ENCODE results near the gene TTC9C. TPM values are rescaled to one million over a fixed set of nuclear protein-coding genes. Genes with fewer than 3 reads are reported as not detected.
A peak's percentile ranks its signal among the peaks of the same experiment; 100 is the strongest.
"Not testable (repeated sequence)": the region's sequence is repeated elsewhere in the genome, so short reads cannot be mapped to it uniquely, and the experiment has no call there.

TTC9C gene
- total and polyA plus RNA-seq, 7 experiments from 2014 or later, result 12.0 to 53.0 (median 29.3) TPM

GRCh38 chr11:62726915-62727164 is 1.4 kb upstream of the TTC9C start:
- Mint-ChIP-seq H3K9me3 (peaks cover 0 to 8% (median 0%) of the 10 kb centered on the region in 11 donors), H3K4me1 (peaks cover 23 to 68% (median 61%) of the 10 kb centered on the region in 7 donors), H3K27me3 (peaks cover 0 to 2% (median 0%) of the 10 kb centered on the region in 5 donors), H3K36me3 (peaks cover 0 to 46% (median 28%) of the 10 kb centered on the region in 5 donors), H3K27ac (peak overlapping the region in 7 of 9 donors; percentile 95 to 100 (median 97)), H3K4me3 (peak overlapping the region; percentile 91 to 99 (median 96))
- ChIA-PET CTCF (interaction anchor here (1.2 to 3.3 kb wide), 6 partner anchors 16 to 134 kb away, joined by 4 to 17 read pairs (median 7); partner anchors contain the start of genes TMEM179B, WDR74 and ZBTB3), POLR2A (interaction anchor here (0.6 to 17.5 kb wide), 45 partner anchors 11 to 1509 kb away, joined by 3 to 347 read pairs (median 6); partner anchors contain the start of genes BSCL2, C11orf98, CSKMT and EML3)
- peaks cover 36 to 41% of the 10 kb centered on the region in 2 donors for H3K4me1 ChIP-seq (ENCODE audit: control insufficient read depth in 2 of 2, insufficient read depth in 2 of 2, low read length in 2 of 2)
- H3K27ac ChIP-seq (ENCODE audit: low read depth, low read length), result peak overlapping the region; percentile 92
- no peaks in the 10 kb centered on the region for H3K9me3 ChIP-seq (ENCODE audit: control insufficient read depth in 2 of 3, low read length in 3 of 3)
- intact Hi-C loops (cut with micrococcal nuclease), result loop anchor here (1.0 to 5.0 kb wide), 23 partner anchors 18 to 1112 kb away; partner anchors contain the start of genes EEF1G (in 2 of the 2), GANAB (in 2 of the 2), NXF1 (in 2 of the 2) and STX5 (in 2 of the 2)
- ATAC-seq (peak; percentile 0), DNase-seq (no peak)
- H3K4me3 ChIP-seq (ENCODE audit: low read length), result peak overlapping the region; percentile 87
- H3K27me3 ChIP-seq (ENCODE audit: control insufficient read depth in 2 of 2, insufficient read depth in 2 of 2, low read length in 2 of 2), result no peaks in the 10 kb centered on the region
- H3K36me3 ChIP-seq (ENCODE audit: control insufficient read depth in 2 of 3, insufficient read depth in 3 of 3, low read length in 3 of 3), result peaks cover 11 to 39% (median 19%) of the 10 kb centered on the region in 3 experiments

- H3K4me3 ChIP-seq (ENCODE audit: low read length), result peak within 1 kb of the TSS; percentile 87
- CTCF ChIA-PET, result interaction anchor here (0.6 to 3.3 kb wide), 9 partner anchors 17 to 184 kb away, joined by 3 to 17 read pairs (median 5); partner anchors contain the start of genes TMEM179B, WDR74 and ZBTB3
- Mint-ChIP-seq H3K27ac (peak within 1 kb of the TSS; percentile 95 to 100 (median 98)), H3K4me3 (peak within 1 kb of the TSS; percentile 91 to 99 (median 96)), H3K27me3 (peaks cover 0 to 2% (median 0%) of the 10 kb centered on the region in 5 donors), H3K4me1 (peaks cover 23 to 63% (median 56%) of the 10 kb centered on the region in 7 donors), H3K9me3 (peaks cover 0 to 8% (median 0%) of the 10 kb centered on the region in 11 donors), H3K36me3 (peaks cover 0 to 41% (median 25%) of the 10 kb centered on the region in 5 donors)
- peak; percentile 96 to 100 (median 99) for DNase-seq
- H3K27ac ChIP-seq (ENCODE audit: low read depth, low read length), result peak within 1 kb of the TSS; percentile 92
- POLR2A ChIA-PET, result interaction anchor here (0.6 to 17.5 kb wide), 56 partner anchors 8 to 1509 kb away, joined by 3 to 347 read pairs (median 6); partner anchors contain the start of genes BSCL2, C11orf98, CSKMT and EEF1G
- ATAC-seq, result peak; percentile 89
- H3K4me1 ChIP-seq (ENCODE audit: control insufficient read depth in 2 of 2, insufficient read depth in 2 of 2, low read length in 2 of 2), result peaks cover 36% of the 10 kb centered on the region in 2 donors
- peaks cover 7 to 34% (median 15%) of the 10 kb centered on the region in 3 experiments for H3K36me3 ChIP-seq (ENCODE audit: control insufficient read depth in 2 of 3, insufficient read depth in 3 of 3, low read length in 3 of 3)
- no peaks in the 10 kb centered on the region for H3K9me3 ChIP-seq (ENCODE audit: control insufficient read depth in 2 of 3, low read length in 3 of 3)
- H3K27me3 ChIP-seq (ENCODE audit: control insufficient read depth in 2 of 2, insufficient read depth in 2 of 2, low read length in 2 of 2), result no peaks in the 10 kb centered on the region
- intact Hi-C loops (cut with micrococcal nuclease), result loop anchor here (1.0 to 5.0 kb wide), 23 partner anchors 18 to 1111 kb away; partner anchors contain the start of genes EEF1G (in 2 of the 2), GANAB (in 2 of the 2), NXF1 (in 2 of the 2) and STX5 (in 2 of the 2)
Measured at GRCh38 chr11:62727165-62727871, 968 bp upstream of the TTC9C start, which contains the start of gene HNRNPUL2. TSS of gene HNRNPUL2 (minus strand) at chr11:62727457. CDS start at chr11:62727156, 301 bp downstream.

DNA sequence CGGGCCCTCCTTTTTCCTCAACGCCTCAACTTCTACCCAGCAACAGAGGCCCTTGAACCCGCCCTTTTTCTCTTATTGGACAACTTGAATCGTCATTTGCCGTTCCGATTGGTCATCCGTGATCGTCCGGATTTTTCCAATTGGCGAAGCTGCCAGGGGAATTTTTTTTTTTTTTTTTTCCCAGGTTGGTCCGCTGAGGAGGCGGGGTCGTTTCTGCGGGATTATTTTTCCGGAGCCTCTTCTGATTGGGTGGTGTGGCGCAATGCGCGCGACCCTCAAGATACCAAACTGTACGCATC is 465 bp upstream of the TTC9C start:
- CTCF ChIA-PET, result interaction anchor here (0.6 to 3.3 kb wide), 9 partner anchors 17 to 185 kb away, joined by 3 to 17 read pairs (median 5); partner anchors contain the start of genes TMEM179B, WDR74 and ZBTB3
- H3K27ac ChIP-seq (ENCODE audit: low read depth, low read length), result peak overlapping the region; percentile 92
- POLR2A ChIA-PET, result interaction anchor here (0.6 to 17.5 kb wide), 52 partner anchors 9 to 600 kb away, joined by 3 to 347 read pairs (median 6); partner anchors contain the start of genes BSCL2, C11orf98, CSKMT and EEF1G
- ATAC-seq, result peak; percentile 71
- H3K27me3 Mint-ChIP-seq, result peaks cover 0 to 2% (median 0%) of the 10 kb centered on the region in 5 donors
- peak overlapping the region; percentile 87 for H3K4me3 ChIP-seq (ENCODE audit: low read length)
- H3K9me3 ChIP-seq (ENCODE audit: control insufficient read depth in 2 of 3, low read length in 3 of 3), result no peaks in the 10 kb centered on the region
- peak overlapping the region; percentile 91 to 99 (median 96) for H3K4me3 Mint-ChIP-seq
- intact Hi-C loops (cut with micrococcal nuclease), result loop anchor here (1.0 to 5.0 kb wide), 25 partner anchors 19 to 1111 kb away; partner anchors contain the start of genes EEF1G (in 2 of the 2), GANAB (in 2 of the 2), NXF1 (in 2 of the 2) and STX5 (in 2 of the 2)
- H3K27me3 ChIP-seq (ENCODE audit: control insufficient read depth in 2 of 2, insufficient read depth in 2 of 2, low read length in 2 of 2), result no peaks in the 10 kb centered on the region
- H3K4me1 Mint-ChIP-seq, result peaks cover 23 to 59% (median 53%) of the 10 kb centered on the region in 7 donors
- peaks cover 0 to 36% (median 20%) of the 10 kb centered on the region in 5 donors for H3K36me3 Mint-ChIP-seq
- peaks cover 2 to 30% (median 10%) of the 10 kb centered on the region in 3 experiments for H3K36me3 ChIP-seq (ENCODE audit: control insufficient read depth in 2 of 3, insufficient read depth in 3 of 3, low read length in 3 of 3)
- peak in 7 of 9 donors; percentile 73 to 96 (median 93) for DNase-seq
- H3K27ac Mint-ChIP-seq, result peak overlapping the region; percentile 95 to 100 (median 98)
- peaks cover 0 to 8% (median 0%) of the 10 kb centered on the region in 11 donors for H3K9me3 Mint-ChIP-seq
- peaks cover 36 to 40% of the 10 kb centered on the region in 2 donors for H3K4me1 ChIP-seq (ENCODE audit: control insufficient read depth in 2 of 2, insufficient read depth in 2 of 2, low read length in 2 of 2)

DNA sequence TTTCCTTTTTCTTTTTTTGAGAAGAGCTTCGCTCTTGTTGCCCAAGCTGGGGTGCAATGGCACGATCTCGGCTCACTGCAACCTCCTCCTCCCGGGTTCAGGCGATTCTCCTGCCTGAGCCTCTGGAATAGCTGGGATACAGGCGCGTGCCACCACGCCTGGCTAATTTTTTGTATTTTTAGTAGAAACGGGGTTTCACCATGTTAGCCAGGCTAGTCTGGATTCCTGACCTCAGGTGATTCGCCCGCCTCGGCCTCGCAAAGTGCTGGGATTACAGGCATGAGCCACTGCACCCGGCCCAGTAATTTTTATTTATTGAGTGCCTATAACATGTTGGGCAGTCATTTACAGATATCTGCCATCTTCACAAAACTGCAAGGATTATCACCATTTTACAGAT is 1.8 kb downstream of the TTC9C start:
- peaks cover 3 to 26% (median 15%) of the 10 kb centered on the region in 5 donors for H3K36me3 Mint-ChIP-seq
- POLR2A ChIA-PET, result interaction anchor here (0.9 to 17.5 kb wide), 13 partner anchors 10 to 133 kb away, joined by 3 to 347 read pairs (median 41); partner anchors contain the start of genes BSCL2, C11orf98, CSKMT and GNG3

DNA sequence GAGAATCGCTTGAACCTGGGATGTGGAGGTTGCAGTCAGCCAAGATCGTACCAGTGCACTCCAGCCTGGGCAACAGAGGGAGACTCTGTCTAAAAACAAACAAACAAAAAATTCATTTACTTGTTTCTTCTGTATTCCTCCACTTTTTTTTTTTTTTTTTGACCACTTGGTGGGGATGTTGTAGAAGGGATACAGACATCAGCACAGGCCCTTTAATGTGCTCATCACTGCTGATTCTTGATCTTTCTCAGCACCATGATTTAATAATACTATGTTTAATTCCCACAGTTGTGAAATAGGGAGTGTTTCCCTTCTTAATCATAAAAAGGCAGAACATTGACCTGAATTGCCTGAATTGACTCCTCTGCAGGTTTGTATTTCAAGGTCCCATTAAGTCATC is 4.5 kb downstream of the TTC9C start:
- peaks cover 9 to 44% (median 15%) of the 10 kb centered on the region in 3 experiments for H3K36me3 ChIP-seq (ENCODE audit: control insufficient read depth in 2 of 3, insufficient read depth in 3 of 3, low read length in 3 of 3)
- Mint-ChIP-seq H3K4me1 (peaks cover 0 to 32% (median 27%) of the 10 kb centered on the region in 7 donors), H3K4me3 (peak overlapping the region in 3 of 10 donors; percentile 23 to 37 (median 29)), H3K27ac (peak overlapping the region in 4 of 9 donors; percentile 39 to 60 (median 46)), H3K27me3 (no peaks in the 10 kb centered on the region), H3K36me3 (peaks cover 3 to 16% (median 7%) of the 10 kb centered on the region in 5 donors), H3K9me3 (no peaks in the 10 kb centered on the region)
- CTCF ChIA-PET, result no interaction called here
- no peak overlapping the region for H3K27ac ChIP-seq (ENCODE audit: low read depth, low read length)
- H3K9me3 ChIP-seq (ENCODE audit: control insufficient read depth in 2 of 3, low read length in 3 of 3), result no peaks in the 10 kb centered on the region
- no peak for ATAC-seq
- POLR2A ChIA-PET, result interaction anchor here (0.9 to 10.2 kb wide), 4 partner anchors 20 to 148 kb away, joined by 3 to 195 read pairs (median 4); partner anchors contain the start of genes SLC3A2 and ZBTB3
- peak in 2 of 9 donors; percentile 33 to 40 for DNase-seq
- peaks cover 11 to 26% of the 10 kb centered on the region in 2 donors for H3K4me1 ChIP-seq (ENCODE audit: control insufficient read depth in 2 of 2, insufficient read depth in 2 of 2, low read length in 2 of 2)
- H3K27me3 ChIP-seq (ENCODE audit: control insufficient read depth in 2 of 2, insufficient read depth in 2 of 2, low read length in 2 of 2), result no peaks in the 10 kb centered on the region
- intact Hi-C loops (cut with micrococcal nuclease), result loop anchor here in 1 of 2 donors (1.0 kb wide), 1 partner anchor 55 kb away; no protein-coding TSS in a partner anchor
- H3K4me3 ChIP-seq (ENCODE audit: low read length), result no peak overlapping the region

More for the DNA sequence above, 1.8 kb downstream of the TTC9C start:
- H3K27ac Mint-ChIP-seq, result peak overlapping the region in 7 of 9 donors; percentile 22 to 97 (median 42)
- CTCF ChIA-PET, result interaction anchor here (0.6 to 3.3 kb wide), 3 partner anchors 17 to 305 kb away, joined by 3 to 17 read pairs (median 3); partner anchors contain the start of gene TMEM179B
- H3K27me3 ChIP-seq (ENCODE audit: control insufficient read depth in 2 of 2, insufficient read depth in 2 of 2, low read length in 2 of 2); H3K9me3 ChIP-seq (ENCODE audit: control insufficient read depth in 2 of 3, low read length in 3 of 3); H3K27me3 Mint-ChIP-seq; intact Hi-C loops (cut with micrococcal nuclease); H3K9me3 Mint-ChIP-seq; ATAC-seq; H3K27ac ChIP-seq (ENCODE audit: low read depth, low read length); DNase-seq: not testable (repeated sequence)
- Histone ChIP-seq H3K36me3 (ENCODE audit: control insufficient read depth in 2 of 3, insufficient read depth in 3 of 3, low read length in 3 of 3) (peaks cover 4 to 29% (median 5%) of the 10 kb centered on the region in 3 experiments), H3K4me1 (ENCODE audit: control insufficient read depth in 2 of 2, insufficient read depth in 2 of 2, low read length in 2 of 2) (peaks cover 21 to 37% of the 10 kb centered on the region in 2 donors), H3K4me3 (ENCODE audit: low read length) (peak overlapping the region; percentile 11)
- peak overlapping the region; percentile 75 to 99 (median 96) for H3K4me3 Mint-ChIP-seq
- H3K4me1 Mint-ChIP-seq, result peaks cover 7 to 44% (median 38%) of the 10 kb centered on the region in 7 donors

Measured in naive thymus-derived CD4-positive, alpha-beta T cell (primary cell).